HG03135 (cell line): ENCODE results near the gene CADM3.

ENCODE experiments used
- ATAC-seq: cut with Tn5 transposase; IDR thresholded peaks from one replicate; pipeline ENCODE4 v1.9.1; 2021; ENCODE audit warnings: mild to moderate bottlenecking, moderate library complexity; ENCODE audit not compliant: unreplicated experiment

The CADM3 gene

DNA sequence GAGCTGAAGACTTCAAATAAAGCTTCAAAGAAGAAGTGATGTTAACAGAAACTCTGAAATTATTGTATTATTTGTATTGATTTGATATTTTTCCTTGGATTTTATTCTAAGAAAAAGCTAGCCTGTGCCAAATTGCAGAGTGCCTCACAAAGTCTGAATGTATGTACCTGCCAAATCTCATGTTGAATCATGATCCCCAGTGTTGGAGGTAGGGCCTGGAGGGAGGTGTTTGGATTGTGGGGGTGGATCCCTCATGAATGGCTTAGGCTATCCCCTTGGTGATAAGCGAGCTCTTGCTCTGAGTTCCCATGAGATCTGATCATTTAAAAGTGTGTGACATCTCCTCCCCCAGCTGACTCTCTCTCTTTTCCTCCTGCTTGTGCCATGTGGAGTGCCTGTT, 76.9 kb downstream of the CADM3 start:
- no peak for ATAC-seq

DNA sequence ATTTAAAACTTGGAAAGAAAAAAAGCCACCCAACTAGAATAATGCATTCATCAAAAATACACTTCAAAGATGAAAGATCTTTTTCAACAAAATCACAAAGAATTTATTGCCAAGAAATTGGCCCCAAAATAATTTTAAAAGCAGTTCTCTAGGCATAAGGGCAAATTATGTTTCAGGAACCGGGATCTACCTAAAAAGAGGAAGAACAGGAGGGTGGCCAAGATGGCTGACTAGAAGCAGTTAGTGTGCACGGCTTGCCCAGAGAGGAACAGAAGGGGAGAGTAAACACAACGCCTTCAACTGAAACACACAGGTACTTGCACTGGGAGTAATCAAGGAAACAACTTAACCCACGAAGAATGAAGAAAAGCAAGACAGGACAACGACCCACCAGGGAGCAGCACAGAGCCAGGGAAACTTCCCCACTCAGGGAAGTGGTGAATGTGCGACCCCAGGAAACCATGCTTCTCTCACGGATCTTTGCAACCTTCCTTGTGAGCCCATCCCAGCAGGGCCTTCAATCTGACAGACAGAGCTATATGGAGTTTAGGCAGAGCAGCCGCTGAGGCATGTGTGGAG, 79.3 kb downstream of the CADM3 start:
- ATAC-seq: no peak
